Stimulated activated CD8-positive, alpha-beta memory T cell treated with anti-CD3 and anti-CD28 coated beads, Interleukin-4, amount 100 ng/mL, for 1 hour (primary cell): Measurements from ENCODE around the gene RGS5.

Experiments used
- DNase-seq, 2 donors: peaks; one replicate each; pipeline ENCODE4 v3.0.0-alpha.2; 2020; ENCODE audit warnings: low read depth in 2 of 2, low spot score in 1 of 2

The RGS5 gene

DNA sequence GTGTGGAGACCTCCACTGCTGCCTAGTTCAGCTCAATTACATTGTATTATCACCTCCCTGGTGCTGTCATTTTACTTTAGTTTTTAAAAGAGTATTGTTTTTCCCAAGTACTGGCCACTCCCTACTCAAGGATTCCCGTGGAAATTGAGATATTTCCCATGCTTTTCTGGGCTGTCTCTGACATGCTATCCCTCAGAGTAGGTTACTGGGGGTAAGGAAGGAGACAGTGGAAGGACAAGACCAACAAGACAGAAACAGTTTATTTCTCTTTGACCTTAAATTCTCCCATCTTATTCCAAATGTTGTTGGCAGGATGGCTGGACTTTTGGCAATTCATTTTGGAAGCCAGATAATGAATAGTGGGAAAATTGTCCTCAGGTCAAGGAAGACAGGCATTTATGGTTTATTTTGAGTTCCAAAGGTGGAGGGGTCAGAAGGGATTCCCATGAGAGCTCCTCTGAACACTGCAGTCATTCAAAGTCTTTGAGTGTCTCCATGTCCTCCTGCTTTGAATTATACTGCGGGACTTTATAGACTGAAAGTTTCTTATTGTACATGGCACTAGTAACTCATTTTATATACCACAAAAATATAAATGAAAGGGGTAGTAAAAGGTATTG is 20.3 kb downstream of the RGS5 start:
- DNase-seq, result no peak

- no peak for DNase-seq
Observed at GRCh38 chr1:163178628-163179027, 24.1 kb downstream of the RGS5 start.

- no peak for DNase-seq
Observed at GRCh38 chr1:163176797-163177196, 25.9 kb downstream of the RGS5 start.

DNA sequence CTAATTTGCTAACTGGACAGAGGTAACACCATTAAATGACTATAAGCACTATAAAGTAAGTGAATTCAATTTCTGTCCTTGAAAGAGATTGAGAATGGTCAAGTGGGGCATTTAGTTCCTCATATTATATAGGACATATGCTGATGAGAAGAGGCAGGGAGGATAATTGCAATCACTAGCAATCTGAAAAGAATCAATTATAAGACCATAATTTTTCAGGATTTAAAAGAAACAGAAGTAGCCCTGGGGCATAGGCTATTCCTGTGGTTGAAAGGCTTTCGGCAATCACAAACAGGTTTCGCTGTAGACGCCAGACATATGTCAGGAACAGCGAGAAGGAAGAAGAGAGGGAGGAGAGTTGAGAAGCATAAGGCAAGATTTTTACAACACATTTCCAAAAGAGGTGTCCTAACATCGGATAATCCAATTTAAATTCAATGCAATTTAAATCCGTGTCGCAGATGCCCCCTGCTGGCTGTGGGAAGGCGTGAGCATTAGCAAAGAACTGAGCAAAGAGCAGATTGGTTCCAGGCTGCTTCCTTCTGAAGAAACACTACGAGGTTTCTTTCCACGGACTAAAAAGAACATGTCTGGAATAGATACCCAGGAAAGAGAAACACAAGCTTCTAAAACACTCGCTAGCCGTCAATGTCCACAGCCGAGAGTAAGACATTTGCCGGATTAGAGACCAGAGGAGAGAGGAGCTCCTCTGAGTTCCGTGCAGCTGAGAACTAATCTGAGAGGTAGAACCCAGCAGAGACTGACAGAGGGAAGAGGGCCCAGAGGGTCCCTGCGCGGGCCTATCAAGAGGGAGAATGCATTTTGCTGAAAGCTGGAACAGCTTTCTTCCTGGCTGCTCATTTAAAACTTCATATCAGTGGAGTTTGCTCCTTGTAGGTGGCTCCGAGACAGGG is 27.9 kb downstream of the RGS5 start:
- DNase-seq, result no peak

DNA sequence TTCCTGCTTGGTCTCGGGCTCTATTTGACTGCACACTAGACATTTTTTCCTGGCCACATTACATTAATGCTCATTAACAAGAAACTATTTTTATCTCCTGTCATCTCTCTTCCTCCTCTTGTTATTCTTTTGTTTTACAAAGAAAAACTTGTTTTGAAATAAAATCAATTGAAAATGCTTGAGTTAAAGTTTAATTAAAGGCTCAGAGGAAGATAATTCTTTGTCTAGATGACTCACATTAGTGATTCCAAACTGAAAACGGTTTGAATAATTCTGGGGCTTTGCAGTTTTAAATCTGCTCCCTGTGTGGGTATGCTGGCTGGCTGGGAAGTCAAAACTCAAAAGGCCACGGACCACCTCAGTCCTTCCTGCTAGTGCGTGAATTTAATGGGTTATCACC is 29.6 kb downstream of the RGS5 start:
- no peak for DNase-seq

GRCh38 chr1:163172596-163172995 is 30.1 kb downstream of the RGS5 start:
- no peak for DNase-seq

- no peak for DNase-seq
Observed at GRCh38 chr1:163171826-163172225, 30.9 kb downstream of the RGS5 start.

DNA sequence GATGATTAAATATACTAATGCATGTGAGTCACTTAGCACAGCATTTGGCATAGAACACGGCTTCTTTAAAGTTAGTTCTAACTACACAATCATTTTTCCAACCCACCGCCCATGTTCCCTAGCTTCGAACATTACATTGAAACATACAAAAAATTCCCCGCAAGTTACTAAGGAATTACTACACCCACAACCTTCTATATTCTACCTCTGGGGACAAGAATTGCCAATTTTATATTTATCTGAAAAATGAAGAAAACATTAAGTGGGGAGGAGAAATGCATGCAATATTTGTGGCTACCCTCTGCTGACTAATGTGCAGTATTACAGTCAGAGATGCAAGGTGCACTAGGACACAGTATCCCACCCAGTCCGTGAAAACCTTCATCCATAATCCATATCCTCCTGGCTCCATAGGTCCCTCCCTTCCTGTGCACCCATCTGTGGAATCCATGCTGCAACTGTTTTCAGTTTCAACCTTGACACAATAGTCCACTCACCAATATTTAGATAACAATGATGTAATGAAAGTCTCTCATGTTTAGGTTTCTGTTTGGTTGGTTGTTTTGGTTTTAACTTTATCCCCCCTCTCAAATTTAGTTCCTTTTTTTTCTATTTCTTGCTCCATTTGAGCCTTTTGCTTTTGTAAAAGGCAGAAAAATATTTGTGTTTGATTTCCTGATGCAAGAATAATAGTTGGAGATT is 31.6 kb downstream of the RGS5 start:
- DNase-seq, result no peak

DNA sequence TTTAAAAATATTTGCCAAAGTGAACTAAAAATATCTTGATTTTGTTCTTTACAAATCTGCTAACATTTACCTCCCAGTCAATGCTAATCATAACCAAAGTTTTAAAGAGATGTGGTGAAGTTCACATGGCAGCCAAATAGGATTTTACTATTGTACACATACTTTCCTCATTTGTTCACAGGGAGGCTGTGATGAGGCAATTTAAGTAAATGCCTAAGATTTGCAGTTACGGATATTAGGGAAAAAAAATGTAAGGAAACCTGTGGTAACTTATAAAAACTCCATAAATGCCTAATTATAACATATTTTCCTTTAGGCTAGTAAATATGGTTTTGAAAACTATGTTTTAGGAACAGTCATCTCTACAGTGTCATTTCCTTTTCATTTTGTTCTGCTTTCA is 32.4 kb downstream of the RGS5 start:
- no peak for DNase-seq

GRCh38 chr1:163169553-163169952 is 33.2 kb downstream of the RGS5 start:
- no peak for DNase-seq

- no peak for DNase-seq
Observed at GRCh38 chr1:163168053-163168452, 34.7 kb downstream of the RGS5 start.

GRCh38 chr1:163166886-163167555 is 35.7 kb downstream of the RGS5 start:
- DNase-seq, result no peak

DNA sequence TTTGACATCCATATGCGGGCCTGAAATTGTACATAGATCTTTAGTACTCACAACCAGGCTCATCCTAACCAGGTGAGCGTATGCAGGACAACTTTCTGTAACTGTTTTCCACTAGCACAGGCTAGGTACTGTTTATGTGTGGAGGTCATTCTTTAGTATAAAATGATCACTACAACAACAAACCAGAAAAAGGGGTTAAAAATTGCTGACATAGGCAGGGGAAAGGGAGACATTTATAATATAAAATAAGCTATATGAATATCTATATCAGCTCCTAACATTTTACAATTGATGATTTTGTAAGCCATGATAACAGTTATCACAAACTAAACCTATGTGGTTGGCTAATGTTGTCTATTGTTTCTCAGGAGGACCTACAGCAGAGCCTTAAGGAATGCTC is 37.6 kb downstream of the RGS5 start:
- DNase-seq, result no peak

- DNase-seq, result no peak
Observed at GRCh38 chr1:163163881-163164582, 38.7 kb downstream of the RGS5 start.

GRCh38 chr1:163163163-163163562 is 39.6 kb downstream of the RGS5 start:
- DNase-seq, result no peak

DNA sequence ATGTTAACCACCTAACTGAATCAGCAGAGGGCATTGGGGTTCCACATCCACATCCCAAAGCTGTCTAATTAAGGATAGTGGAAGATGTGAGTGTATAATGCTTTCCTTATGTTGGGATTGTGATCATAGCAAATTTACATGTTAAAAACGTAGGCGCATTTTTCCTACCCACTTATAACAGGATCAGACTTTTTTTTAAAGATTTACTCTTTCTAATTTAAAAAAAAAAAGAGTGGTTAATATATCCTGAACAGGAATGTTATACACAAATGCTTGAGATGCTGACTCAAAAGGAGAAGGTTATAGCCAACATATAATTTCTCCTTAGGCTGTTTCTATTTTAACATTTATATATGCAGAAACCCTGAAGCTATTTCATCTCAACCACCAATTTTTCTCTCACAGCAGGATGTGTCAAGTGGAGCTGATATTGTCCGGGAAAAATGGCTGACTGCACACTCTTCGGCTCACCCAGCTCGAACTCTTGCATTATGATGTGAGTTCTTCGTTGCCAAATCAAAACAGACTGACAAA is 40.3 kb downstream of the RGS5 start:
- DNase-seq, result no peak

DNA sequence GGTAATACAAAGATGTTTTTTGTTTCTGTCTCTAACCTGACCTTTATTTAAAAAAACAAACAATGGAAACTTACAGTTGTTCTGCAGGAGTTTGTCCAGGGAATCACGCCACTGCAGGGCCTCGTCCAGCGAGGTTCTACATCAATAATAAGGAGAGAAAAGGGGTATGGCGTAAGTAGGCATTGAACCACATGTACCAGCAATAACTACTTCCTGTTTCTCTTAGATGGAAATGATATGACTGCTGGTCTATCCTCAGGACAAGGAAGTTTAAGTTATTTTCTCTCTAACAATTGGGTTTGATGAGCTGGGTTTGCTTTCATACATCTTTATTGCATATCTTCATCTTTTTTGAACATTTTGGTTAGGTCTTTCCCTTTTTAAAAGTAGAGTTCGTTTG is 40.9 kb downstream of the RGS5 start:
- no peak for DNase-seq

DNA sequence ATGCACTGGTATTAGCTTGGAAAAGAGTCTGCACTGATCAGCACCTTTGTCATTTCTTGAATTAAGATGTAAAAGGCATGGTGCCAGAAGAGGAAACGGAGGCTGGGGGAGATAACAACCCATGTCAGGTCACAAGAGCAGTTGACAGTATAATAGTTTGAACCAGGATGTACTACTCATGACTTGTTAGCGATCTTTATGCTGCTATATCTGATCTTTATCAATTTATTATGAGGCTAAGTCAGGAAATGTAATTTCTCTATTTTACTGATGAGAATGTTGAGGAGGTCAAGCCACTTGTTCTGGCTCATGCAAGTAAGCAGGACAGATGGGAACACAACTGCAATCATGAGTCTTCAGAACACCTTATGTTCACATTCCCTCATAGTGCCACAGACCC is 41.4 kb downstream of the RGS5 start:
- no peak for DNase-seq

DNA sequence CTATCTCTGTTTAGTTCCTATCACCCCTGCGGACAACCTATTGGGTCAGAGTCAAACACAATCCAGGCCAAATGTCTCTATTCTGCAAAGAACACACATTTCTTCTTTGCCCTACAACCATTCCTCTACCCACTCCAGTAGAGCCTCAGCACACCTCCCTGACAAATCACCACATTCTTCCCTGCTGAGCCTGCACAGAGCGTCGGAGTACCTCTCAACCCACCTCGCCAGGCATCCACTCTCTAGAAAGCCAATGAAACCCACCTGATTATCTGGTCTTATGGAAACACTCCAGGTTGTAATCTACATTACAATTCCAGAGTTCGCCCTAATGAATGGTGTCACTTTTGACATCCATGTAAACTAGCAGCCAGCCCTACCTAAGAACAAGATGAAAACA is 47.1 kb downstream of the RGS5 start:
- DNase-seq, result no peak

GRCh38 chr1:163148911-163149310 is 53.8 kb downstream of the RGS5 start:
- DNase-seq, result no peak

- no peak for DNase-seq
Observed at GRCh38 chr1:163147019-163147418, 55.7 kb downstream of the RGS5 start.
